Activated CD4-positive, alpha-beta T cell treated with anti-CD3 and anti-CD28 coated beads for 24 hours (primary cell): ENCODE results near the gene GALNT11.
"Not testable (repeated sequence)": the region's sequence is repeated elsewhere in the genome, so short reads cannot be mapped to it uniquely, and the experiment has no call there.

ENCODE experiments used
- DNase-seq, 2 donors: peaks; one replicate each; pipeline ENCODE4 v3.0.0-alpha.2; 2020; ENCODE audit warnings: low read depth in 2 of 2

GALNT11 gene

GRCh38 chr7:152025077-152025936 lies at the start of gene GALNT11:
Gene GALNT11, plus strand, starts transcription at chr7:152025674. Its CDS starts 68,554 bp downstream, at chr7:152094228.
- peak; percentile 75 to 80 for DNase-seq

- no peak for DNase-seq
Observed at GRCh38 chr7:151978616-151979015, 46.9 kb upstream of the GALNT11 start.

DNA sequence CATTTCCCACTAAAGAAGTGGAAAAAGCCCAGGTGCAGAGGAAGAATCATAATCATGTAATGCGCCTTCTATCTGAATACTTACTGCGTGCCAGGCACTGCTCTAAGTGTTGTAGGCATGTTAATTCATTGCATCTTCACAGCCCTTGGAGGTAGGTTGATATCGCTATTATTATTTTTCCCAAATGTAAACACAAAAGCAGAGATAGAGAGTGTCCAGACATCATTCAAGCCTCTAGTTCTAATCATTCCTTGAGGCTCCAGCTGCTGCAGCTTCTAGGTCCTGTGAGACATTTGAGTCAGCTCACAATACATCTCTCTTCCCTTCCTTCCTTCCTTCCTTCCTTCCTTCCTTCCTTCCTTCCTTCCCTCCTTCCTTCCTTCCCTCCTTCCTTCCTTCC lies 44.3 kb upstream of the GALNT11 start:
- DNase-seq: no peak

GRCh38 chr7:151982806-151983205 lies 42.7 kb upstream of the GALNT11 start:
- DNase-seq: no peak

- no peak for DNase-seq
Observed at GRCh38 chr7:151984612-151985011, 40.9 kb upstream of the GALNT11 start.

DNA sequence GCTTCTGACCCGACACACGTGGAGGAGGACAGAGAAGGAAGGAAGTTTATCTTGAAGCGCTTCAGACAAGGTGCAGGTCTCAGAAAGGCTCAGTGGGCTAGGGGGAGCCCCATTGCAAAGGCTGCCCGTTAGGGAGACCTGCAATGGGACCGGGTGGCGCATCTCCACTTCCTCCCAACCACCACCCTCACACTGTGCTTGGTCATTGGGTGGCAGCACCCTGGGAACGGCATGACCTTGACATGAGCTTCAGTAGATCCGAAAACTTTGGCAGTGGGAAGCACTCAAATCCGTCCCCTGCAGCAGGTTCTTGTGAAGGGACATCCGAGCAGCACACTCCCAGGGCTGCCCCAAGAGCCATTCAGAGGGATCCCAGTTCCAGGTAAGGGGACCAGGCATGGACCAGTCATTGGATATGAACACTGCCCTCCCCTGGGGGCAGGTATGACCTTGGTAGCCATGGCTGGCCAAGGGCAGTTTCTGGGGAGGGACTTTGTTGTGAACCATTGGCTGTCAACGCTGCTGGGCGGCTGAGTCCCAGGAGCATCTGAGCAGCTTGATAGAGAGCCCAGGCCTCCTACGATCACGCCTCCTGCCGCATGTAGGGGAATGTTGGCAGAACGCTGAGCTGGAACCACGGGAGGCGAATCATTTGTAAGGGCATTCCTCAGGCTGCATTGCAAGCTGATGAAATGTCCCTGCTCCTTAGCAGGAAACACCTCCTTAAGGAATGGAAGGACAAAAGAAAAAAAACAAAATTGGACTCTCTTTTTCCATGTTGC lies 37.5 kb upstream of the GALNT11 start:
- DNase-seq: no peak

GRCh38 chr7:151992375-151992774 lies 33.1 kb upstream of the GALNT11 start:
- peak; percentile 10 to 12 for DNase-seq

DNA sequence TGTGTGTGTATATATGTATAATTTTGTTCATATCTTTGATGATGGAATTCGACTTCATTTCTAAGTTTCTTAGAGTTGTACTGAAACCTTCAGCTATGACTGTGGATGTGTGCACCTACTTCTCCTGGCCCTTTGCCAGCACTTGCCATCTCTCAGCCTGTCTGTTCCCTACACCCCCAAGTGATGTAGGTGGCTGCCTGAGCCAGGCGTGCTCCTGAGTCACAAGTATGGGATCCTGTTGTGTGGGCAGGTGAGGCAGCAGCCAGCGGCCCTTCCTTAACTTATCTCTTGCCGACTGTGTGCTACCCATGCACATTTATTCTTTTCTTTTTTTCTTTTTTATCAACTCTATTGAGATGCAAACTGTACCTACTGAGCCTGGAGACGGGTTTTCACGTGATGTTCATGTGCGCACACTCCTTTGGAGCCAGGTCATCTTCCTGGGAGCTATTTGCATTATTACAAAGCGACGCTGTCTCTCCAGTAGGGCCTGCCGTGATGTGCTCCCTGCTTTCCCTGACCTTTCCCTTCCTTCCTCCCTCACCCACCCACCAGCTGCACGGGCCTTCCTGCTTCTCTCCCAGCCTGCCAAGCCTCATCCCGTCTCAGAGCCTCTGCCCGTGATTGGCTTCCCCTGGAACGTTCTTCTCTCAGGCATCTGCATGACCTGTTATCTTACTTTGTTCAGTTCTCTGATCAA lies 31.3 kb upstream of the GALNT11 start:
- peak; percentile 14 to 15 for DNase-seq

- DNase-seq: no peak
Observed at GRCh38 chr7:151999424-152000090, 25.9 kb upstream of the GALNT11 start.

- DNase-seq: no peak
Observed at GRCh38 chr7:152000191-152000590, 25.3 kb upstream of the GALNT11 start.

GRCh38 chr7:152006336-152006735 lies 19.1 kb upstream of the GALNT11 start:
- no peak for DNase-seq

DNA sequence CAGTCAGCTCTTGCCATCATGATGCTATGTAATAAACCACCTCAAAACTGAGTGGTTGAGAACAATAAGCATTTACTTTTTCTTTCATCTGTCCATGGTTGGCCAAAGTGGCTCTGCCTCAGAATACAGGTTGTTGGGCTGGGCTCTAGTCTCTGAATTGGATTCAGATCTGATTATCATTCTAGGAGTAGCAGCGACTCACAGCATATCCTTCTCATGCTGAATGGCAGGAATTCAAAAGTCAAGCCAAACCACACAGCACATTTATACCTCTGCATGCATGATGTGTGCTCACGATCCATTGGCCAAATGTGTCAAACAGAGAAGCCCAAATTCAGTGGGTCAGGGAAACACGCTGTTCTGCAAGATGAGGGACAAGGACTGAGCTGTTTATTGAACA lies 13.6 kb upstream of the GALNT11 start:
- DNase-seq: no peak

GRCh38 chr7:152013230-152013629 lies 12.2 kb upstream of the GALNT11 start:
- DNase-seq: no peak

DNA sequence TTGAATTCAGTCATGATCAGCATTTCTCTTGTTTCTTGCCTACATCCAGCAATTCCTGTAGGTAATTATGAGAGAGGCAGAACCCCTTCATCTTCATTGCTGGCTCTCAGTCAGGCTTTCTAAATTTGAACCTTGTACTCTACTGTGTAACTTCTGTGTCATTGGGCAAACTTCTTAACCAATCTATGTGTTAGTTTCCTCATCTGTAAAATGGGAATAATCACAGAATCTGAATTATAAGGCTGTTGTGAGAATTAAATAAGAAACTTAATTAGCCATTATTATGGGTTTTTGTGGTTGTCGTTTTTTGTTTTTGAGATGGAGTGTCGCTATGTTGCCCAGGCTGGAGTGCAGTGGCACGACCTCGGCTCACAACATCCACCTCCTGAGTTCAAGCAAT lies 11.5 kb upstream of the GALNT11 start:
- DNase-seq: no peak

- DNase-seq: no peak
Observed at GRCh38 chr7:152014722-152015121, 10.8 kb upstream of the GALNT11 start.

DNA sequence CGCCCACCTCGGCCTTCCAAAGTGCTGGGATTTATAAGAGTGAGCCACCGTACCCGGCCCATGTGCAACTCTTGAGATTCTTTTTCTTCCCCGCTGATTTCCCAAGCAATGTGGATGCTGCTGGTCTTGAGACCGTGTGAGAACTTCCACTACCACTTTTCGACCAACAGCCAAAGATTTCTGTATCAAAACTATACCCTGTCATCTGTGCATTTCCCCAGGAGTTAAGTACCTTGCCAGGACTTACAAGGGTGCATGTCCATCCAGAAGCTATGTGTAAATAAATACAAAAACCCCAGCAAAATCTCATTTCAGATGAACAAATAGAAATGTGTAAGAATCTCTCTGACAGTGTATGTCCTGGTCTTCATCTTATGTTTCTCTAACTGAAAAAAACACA lies 9.9 kb upstream of the GALNT11 start:
- no peak for DNase-seq

GRCh38 chr7:152016947-152017346 lies 8.5 kb upstream of the GALNT11 start:
- DNase-seq: no peak

- DNase-seq: not testable (repeated sequence)
Observed at GRCh38 chr7:152017683-152018082, 7.8 kb upstream of the GALNT11 start.

- not testable (repeated sequence) for DNase-seq
Observed at GRCh38 chr7:152021740-152022139, 3.7 kb upstream of the GALNT11 start.

- no peak for DNase-seq
Observed at GRCh38 chr7:152025937-152026890, 740 bp downstream of the GALNT11 start.
